Measurements from ENCODE around the gene BABAM1. TPM values are rescaled to one million over a fixed set of nuclear protein-coding genes. Genes with fewer than 3 reads are reported as not detected.

Gene BABAM1
- total and polyA plus RNA-seq, 9 of the 15 experiments (the other 6 are each of a cell fraction or from before 2014, with no cell fraction given), result 14.7 to 160 (median 113) TPM

- TF ChIP-seq ELF2 (CRISPR knock-in tag; IDR thresholded peaks at IDR 0.05) (no peak), ZNF592 (IDR thresholded peaks at IDR 0.05) (peak; percentile 61; the same call in 1 of the 2 replicates), ZNF133 (CRISPR knock-in tag; IDR thresholded peaks at IDR 0.05) (no peak), POLR2G (IDR thresholded peaks at IDR 0.05; ENCODE audit: low read depth, low read length) (peak; percentile 74), JUND (IDR thresholded peaks at IDR 0.05; ENCODE audit: borderline replicate concordance, low read depth, low read length) (no peak), JUND (tag; IDR thresholded peaks at IDR 0.05; ENCODE audit: borderline replicate concordance, low read depth, low read length) (no peak), RBFOX2 (IDR thresholded peaks at IDR 0.05; ENCODE audit: low read depth, low read length) (peak; percentile 52; the same call in 1 of the 2 replicates), CBFB (CRISPR knock-in tag; IDR thresholded peaks at IDR 0.05) (no peak), ARID1B (IDR thresholded peaks at IDR 0.05) (peak; percentile 51; the same call in 1 of the 2 replicates), NRF1 (conservative IDR thresholded peaks at IDR 0.05 in 1 of 2, IDR thresholded peaks at IDR 0.05 in 1 of 2) (peak; percentile 68 to 70), FOXK2 (conservative IDR thresholded peaks at IDR 0.05 in 1 of 2, IDR thresholded peaks at IDR 0.05 in 1 of 2; ENCODE audit: low read depth in 2 of 2) (no peak), LCOR (CRISPR knock-in tag; IDR thresholded peaks at IDR 0.05) (0 out of 2 replicates have a peak, but pooled peaks have one; percentile 29), MTA3 (IDR thresholded peaks at IDR 0.05; ENCODE audit: borderline replicate concordance) (0 out of 2 replicates have a peak, but pooled peaks have one; percentile 34), ZFX (CRISPR knock-in tag; IDR thresholded peaks at IDR 0.05) (peak; percentile 27), ZNF354B (CRISPR knock-in tag; IDR thresholded peaks at IDR 0.05) (no peak), MAX (CRISPR knock-in tag; IDR thresholded peaks at IDR 0.05) (peak; percentile 93), ZBTB1 (CRISPR knock-in tag; IDR thresholded peaks at IDR 0.05; ENCODE audit: borderline replicate concordance, low read depth) (peak; percentile 38; the same call in 1 of the 2 replicates), SPI1 (IDR thresholded peaks at IDR 0.05; ENCODE audit: borderline replicate concordance, low read depth, low read length) (peak; percentile 66), POLR2AphosphoS5 (IDR thresholded peaks at IDR 0.05; ENCODE audit: control insufficient read depth, insufficient read depth, low read depth, low read length) (0 out of 2 replicates have a peak, but pooled peaks have one; percentile 14), E2F6 (IDR thresholded peaks at IDR 0.05; ENCODE audit: borderline replicate concordance in 1 of 2, extremely low read depth in 1 of 2, insufficient read depth in 1 of 2, insufficient read length in 1 of 2, low read depth in 1 of 2, low read length in 1 of 2, poor library complexity in 1 of 2, severe bottlenecking in 1 of 2) (peak; percentile 88 to 98), DPF2 (IDR thresholded peaks at IDR 0.05) (peak; percentile 44; the same call in 1 of the 2 replicates), CBFA2T3 (IDR thresholded peaks at IDR 0.05) (peak; percentile 71)
These were observed 14.4 kb downstream of the BABAM1 start, which contains the start of gene ANKLE1 (continued) for GRCh38 chr19:17281391-17282304.

All from K562 (cell line).